Thyroid gland (tissue), 4 donors: Measurements from ENCODE around the gene EPB41L5.
"Not testable (repeated sequence)": the region's sequence is repeated elsewhere in the genome, so short reads cannot be mapped to it uniquely, and the experiment has no call there.

ENCODE experiments used
- CTCF ChIP-seq, 6 experiments: fragments of 200-600 bp in 3 of 6; fragments of 450-650 bp in 3 of 6; sonication (generic) in 3 of 6; IDR thresholded peaks; one replicate each; pipeline ENCODE4 v1.5.1; 2016 to 2019; ENCODE audit warnings: antibody characterized with exemption in 6 of 6, mild to moderate bottlenecking in 2 of 6, inconsistent platforms in 1 of 6, moderate library complexity in 1 of 6
- POLR2A ChIP-seq, 2 donors: fragments of 450-650 bp; IDR thresholded peaks; one replicate each; pipeline ENCODE4 v1.6.1; 2017; ENCODE audit warnings: antibody characterized with exemption in 2 of 2, mild to moderate bottlenecking in 2 of 2, moderate library complexity in 1 of 2

DNA sequence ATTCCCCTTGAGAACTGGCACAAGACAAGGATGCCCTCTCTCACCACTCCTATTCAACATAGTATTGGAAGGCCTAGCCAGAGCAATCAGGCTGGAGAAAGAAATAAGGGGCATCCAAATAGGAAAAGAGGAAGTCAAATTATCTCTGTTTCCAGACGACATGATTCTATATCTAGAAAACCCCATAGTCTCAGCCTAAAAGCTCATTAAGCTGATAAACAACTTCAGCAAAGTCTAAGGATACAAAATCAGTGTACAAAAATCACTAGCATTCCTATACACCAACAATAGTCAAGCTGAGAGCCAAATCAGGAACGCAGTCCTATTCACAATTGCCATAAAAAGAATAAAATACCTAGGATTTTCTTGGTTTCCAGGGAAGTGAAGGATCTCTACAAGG, 145.8 kb downstream of the EPB41L5 start:
- not testable (repeated sequence) for TF ChIP-seq CTCF, POLR2A (IDR thresholded peaks at IDR 0.05)
